PC-9 (cell line): ENCODE data around the gene CMSS1. TPM values are rescaled to one million over a fixed set of nuclear protein-coding genes. Genes with fewer than 3 reads are reported as not detected.
A peak's percentile ranks its signal among the peaks of the same experiment; 100 is the strongest.

Experiments
- Bru-seq: library from RNA; stranded (reverse); fragments of 400-500 nt; gene quantifications from one replicate; lab custom pipeline; 2021; lab: Mats Ljungman, UMichigan
- BruChase-seq, 2 experiments: library from RNA; stranded (reverse); fragments of 400-500 nt; gene quantifications; one replicate each; lab custom pipeline; 2021; lab: Mats Ljungman, UMichigan
- BruUV-seq: library from RNA; stranded (reverse); fragments of 400-500 nt; replicated peaks from 2 replicates; lab custom pipeline; 2021; lab: Mats Ljungman, UMichigan
- CTCF ChIA-PET: fragments of 300-600 bp; sonication (Branson Sonifier 250); formaldehyde crosslinking; loops from one replicate; lab custom pipeline; 2022; ENCODE audit warnings: antibody characterized with exemption; lab: Charles Lee
- POLR2A ChIA-PET: fragments of 300-600 bp; sonication (Branson Sonifier 250); formaldehyde crosslinking; loops from one replicate; lab custom pipeline; 2022; ENCODE audit warnings: antibody characterized with exemption; ENCODE audit not compliant: unreplicated experiment; lab: Charles Lee
- DNase-seq, 2 experiments: peaks; one replicate each; pipeline versions ENCODE4 v3.0.0 to v3.0.0-alpha.2; 2015 to 2022; ENCODE audit warnings: mixed read lengths in 1 of 2
- H2AFZ ChIP-seq: fragments of 200-600 bp; sonication (generic); 2 replicates; pipeline ENCODE4 v1.8.1; 2017; ENCODE audit warnings: antibody characterized with exemption
- H3F3A ChIP-seq: fragments of 200-600 bp; sonication (generic); 2 replicates; pipeline ENCODE4 v1.8.1; 2017; ENCODE audit warnings: antibody characterized with exemption, mild to moderate bottlenecking, low read depth; ENCODE audit not compliant: insufficient read depth
- H3K27ac ChIP-seq: fragments of 200-600 bp; sonication (generic); 2 replicates; pipeline ENCODE4 v1.6.1; 2016; ENCODE audit warnings: mixed run types
- H3K27me3 ChIP-seq: fragments of 200-600 bp; sonication (generic); 2 replicates; pipeline ENCODE4 v1.6.1; 2016; ENCODE audit warnings: low read depth, mixed run types; ENCODE audit not compliant: insufficient read depth
- H3K36me3 ChIP-seq: fragments of 200-600 bp; sonication (generic); 2 replicates; pipeline ENCODE4 v1.6.1; 2016; ENCODE audit warnings: low read depth, mixed run types
- H3K4me1 ChIP-seq: fragments of 200-600 bp; sonication (generic); replicated peaks from 2 replicates; pipeline ENCODE4 v1.6.1; 2016; ENCODE audit warnings: mixed run types; ENCODE audit not compliant: insufficient read depth
- H3K4me2 ChIP-seq: fragments of 200-600 bp; sonication (generic); 2 replicates; pipeline ENCODE4 v1.6.1; 2017; ENCODE audit warnings: mixed run types
- H3K4me3 ChIP-seq: fragments of 200-600 bp; sonication (generic); 2 replicates; pipeline ENCODE4 v1.6.1; 2016; ENCODE audit warnings: mixed run types
- H3K79me2 ChIP-seq: fragments of 200-600 bp; sonication (generic); 2 replicates; pipeline ENCODE4 v1.6.1; 2017; ENCODE audit warnings: low read depth, mixed run types
- H3K9me2 ChIP-seq: fragments of 200-600 bp; sonication (generic); 2 replicates; pipeline ENCODE4 v1.8.1; 2017; ENCODE audit warnings: mild to moderate bottlenecking; ENCODE audit not compliant: insufficient read depth
- H3K9me3 ChIP-seq: fragments of 200-600 bp; sonication (generic); 2 replicates; pipeline ENCODE4 v1.8.1; 2016; ENCODE audit warnings: low read depth; ENCODE audit not compliant: insufficient read depth
- H4K20me1 ChIP-seq: fragments of 200-600 bp; sonication (generic); 2 replicates; pipeline ENCODE4 v1.8.1; 2017; ENCODE audit not compliant: insufficient read depth
- CTCF ChIP-seq: fragments of 200-600 bp; sonication (generic); conservative IDR thresholded peaks from 2 replicates; pipeline ENCODE4 v1.6.1; 2017; ENCODE audit warnings: mixed run types, antibody characterized with exemption, mild to moderate bottlenecking, moderate library complexity
- EZH2 ChIP-seq: fragments of 200-600 bp; sonication (generic); IDR thresholded peaks from 2 replicates; pipeline ENCODE4 v1.8.0; 2017; ENCODE audit warnings: antibody characterized with exemption, low read depth
- intact Hi-C: fragments of 100-400 bp; cut with micrococcal nuclease; formaldehyde crosslinking; loops from one replicate; pipeline ENCODE4 v1.10.0; 2022; ENCODE audit not compliant: unreplicated experiment
- long read RNA-seq: library from polyadenylated mRNA; stranded (forward); transcript quantifications from one replicate; pipeline ENCODE4 v2.0.0, GENCODE V29; 2022
- total RNA-seq: library from RNA; stranded (reverse); gene quantifications from 2 replicates; pipeline ENCODE4 v1.2.3, GENCODE V29; 2021

Gene CMSS1
- total RNA-seq (96.8 and 98.9 TPM in 2 replicates), Bru-seq, nascent RNA (percentile 83 among the genes with signal in this experiment), BruChase-seq, experiment 1, labeled RNA remaining after a 2-hour chase (percentile 80 among the genes with signal in this experiment), BruChase-seq, experiment 2, labeled RNA remaining after a 6-hour chase (percentile 69 among the genes with signal in this experiment)
- long read RNA-seq, transcript CMSS1-203 (9 exons, 753 nt) = major isoform, 7 of 27 reads
- long read RNA-seq, partial matches to known transcripts = 6 of 27 reads
- long read RNA-seq, other reads (novel, unspliced or antisense) = 14 of 27 reads

GRCh38 chr3:99817437-99818240 is at the start of gene CMSS1:
Gene CMSS1, plus strand, starts transcription at chr3:99817862.
- Histone ChIP-seq H3K4me3 (peak within 1 kb of the TSS; percentile 69), H2AFZ (peak within 1 kb of the TSS; percentile 89), H3K9me3 (no peaks in the 10 kb centered on the region), H3K27ac (peak within 1 kb of the TSS; percentile 55), H3K4me2 (peak within 1 kb of the TSS; percentile 88), H4K20me1 (no peaks in the 10 kb centered on the region), H3K4me1 (peaks cover 19% of the 10 kb centered on the region), H3K9me2 (no peaks in the 10 kb centered on the region), H3K27me3 (no peaks in the 10 kb centered on the region), H3K36me3 (no peaks in the 10 kb centered on the region), H3F3A (peaks cover 6% of the 10 kb centered on the region; the same call in 1 of the 2 replicates), H3K79me2 (peaks cover 52% of the 10 kb centered on the region)
- BruUV-seq = TSS peak; percentile 58
- TF ChIP-seq EZH2 (no peak), CTCF (peak; percentile 35; the same call in 1 of the 2 replicates)
- CTCF ChIA-PET = interaction anchor here (0.6 kb wide), 1 partner anchor 14 kb away, joined by 5 read pairs; no protein-coding TSS in a partner anchor
- peak; percentile 83 to 96 for DNase-seq
- intact Hi-C loops = loop anchor here (5.0 kb wide), 1 partner anchor 585 kb away; the partner anchor contains the start of genes LNP1 and TOMM70
- POLR2A ChIA-PET = interaction anchor here (0.5 to 0.7 kb wide), 3 partner anchors 443 to 894 kb away, joined by 3 to 6 read pairs (median 5); partner anchors contain the start of gene TBC1D23

- intact Hi-C loops = no loop called here
- H3K4me2 ChIP-seq = no peak overlapping the region
- H3K9me3 ChIP-seq = no peaks in the 10 kb centered on the region
- DNase-seq = no peak
- no peaks in the 10 kb centered on the region for H4K20me1 ChIP-seq
- H2AFZ ChIP-seq = no peak overlapping the region
- H3F3A ChIP-seq = no peaks in the 10 kb centered on the region
- BruUV-seq = no TSS peak
- ChIA-PET POLR2A (interaction anchor here (0.6 kb wide), 2 partner anchors 11 to 1342 kb away, joined by 3 to 4 read pairs; no protein-coding TSS in a partner anchor), CTCF (no interaction called here)
- H3K4me3 ChIP-seq = no peak overlapping the region
- H3K27ac ChIP-seq = no peak overlapping the region
- H3K4me1 ChIP-seq = no peaks in the 10 kb centered on the region
- H3K9me2 ChIP-seq = peaks cover 7% of the 10 kb centered on the region; the same call in 1 of the 2 replicates
- no peak for TF ChIP-seq EZH2
- TF ChIP-seq CTCF = no peak
- no peaks in the 10 kb centered on the region for H3K79me2 ChIP-seq
- H3K36me3 ChIP-seq = no peaks in the 10 kb centered on the region
- H3K27me3 ChIP-seq = no peaks in the 10 kb centered on the region
Observed at GRCh38 chr3:99768126-99768525, 49.5 kb upstream of the CMSS1 start.

DNA sequence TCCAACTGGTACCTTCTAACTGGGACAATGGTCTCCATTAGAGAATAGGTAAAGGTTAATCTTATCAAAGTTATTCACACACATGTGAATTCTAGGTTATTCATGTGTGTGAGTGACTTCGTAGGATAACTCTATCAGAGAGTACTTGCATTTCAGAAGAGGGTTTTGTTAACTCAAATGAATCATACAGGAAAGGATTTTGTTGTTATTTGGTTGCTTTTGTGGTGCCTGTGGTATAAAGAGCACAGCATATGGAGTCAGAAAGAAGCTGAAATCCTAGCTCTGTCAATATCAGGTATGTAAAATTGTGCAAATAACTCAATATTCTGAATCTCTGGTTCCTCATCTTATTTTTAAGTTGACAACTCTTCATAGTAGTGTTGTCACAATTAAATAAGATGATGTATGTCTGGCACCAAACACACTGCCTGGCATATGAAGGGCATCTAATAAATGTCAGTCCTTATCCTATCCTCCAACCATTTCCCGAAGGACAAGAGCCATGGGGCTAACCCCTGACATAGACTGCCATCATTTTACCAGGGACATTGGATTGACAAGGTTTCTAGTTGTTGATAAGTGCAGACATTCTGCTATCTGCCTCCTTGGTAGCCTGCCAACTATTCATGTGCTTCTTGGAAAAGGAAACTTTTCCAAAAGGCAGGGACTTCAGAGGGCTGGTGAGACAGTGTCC is 48.7 kb upstream of the CMSS1 start:
- no peaks in the 10 kb centered on the region for H3K9me3 ChIP-seq
- POLR2A ChIA-PET = interaction anchor here (0.6 kb wide), 1 partner anchor 1343 kb away, joined by 3 read pairs; no protein-coding TSS in a partner anchor

More for the DNA sequence above, 48.7 kb upstream of the CMSS1 start:
- intact Hi-C loops = no loop called here
- Histone ChIP-seq H3K4me2 (no peak overlapping the region), H3K36me3 (no peaks in the 10 kb centered on the region), H3K4me3 (no peak overlapping the region), H3K27me3 (no peaks in the 10 kb centered on the region), H3K27ac (no peak overlapping the region), H4K20me1 (no peaks in the 10 kb centered on the region), H3K9me2 (peaks cover 6% of the 10 kb centered on the region; the same call in 1 of the 2 replicates), H2AFZ (no peak overlapping the region), H3K79me2 (no peaks in the 10 kb centered on the region), H3K4me1 (no peaks in the 10 kb centered on the region), H3F3A (no peaks in the 10 kb centered on the region)
- DNase-seq = no peak
- TF ChIP-seq CTCF = no peak
- CTCF ChIA-PET = no interaction called here
- BruUV-seq = no TSS peak
